Measurements from ENCODE around the gene RPS29. TPM values are rescaled to one million over a fixed set of nuclear protein-coding genes. Genes with fewer than 3 reads are reported as not detected.

The RPS29 gene
- total and polyA plus RNA-seq, 9 of the 15 experiments (the other 6 are each of a cell fraction or from before 2014, with no cell fraction given), result 1,545 to 5,012 (median 2,448) TPM

GRCh38 chr14:49598485-49599300 is 12.5 kb upstream of the RPS29 start, which contains the start of gene LRR1 (continued):
- TF ChIP-seq ZNF449 (CRISPR knock-in tag; IDR thresholded peaks at IDR 0.05), result no peak
- TF ChIP-seq HDAC1 (IDR thresholded peaks at IDR 0.05), result peak in 1 of 2 experiments; percentile 57; a peak in 2 of 4 replicates
- TF ChIP-seq DACH1 (IDR thresholded peaks at IDR 0.05; ENCODE audit: partially characterized antibody), result peak; percentile 67
- no peak for TF ChIP-seq ZNF134 (CRISPR knock-in tag; conservative IDR thresholded peaks at IDR 0.05)
- TF ChIP-seq ZNF3 (CRISPR knock-in tag; IDR thresholded peaks at IDR 0.05), result no peak
- TF ChIP-seq CREB3L1 (IDR thresholded peaks at IDR 0.05; ENCODE audit: borderline replicate concordance, low read depth), result peak; percentile 73; the same call in 1 of the 2 replicates
- peak; percentile 22 for TF ChIP-seq RBM22 (IDR thresholded peaks at IDR 0.05; ENCODE audit: low read depth, low read length, poor library complexity, severe bottlenecking)
- peak; percentile 43; the same call in 1 of the 2 replicates for TF ChIP-seq C11orf30 (IDR thresholded peaks at IDR 0.05; ENCODE audit: low read depth)
- TF ChIP-seq SMARCA4 (IDR thresholded peaks at IDR 0.05), result no peak; the same call in 1 of the 2 replicates
- no peak for TF ChIP-seq ZNF384 (IDR thresholded peaks at IDR 0.05; ENCODE audit: low read depth, low read length)
- TF ChIP-seq ZNF639 (CRISPR knock-in tag; conservative IDR thresholded peaks at IDR 0.05 in 1 of 2, IDR thresholded peaks at IDR 0.05 in 1 of 2), result peak in 1 of 2 experiments; percentile 73; a peak in 2 of 4 replicates
- TF ChIP-seq BCL6 (CRISPR knock-in tag; IDR thresholded peaks at IDR 0.05), result no peak
- TF ChIP-seq ZC3H4 (CRISPR knock-in tag; IDR thresholded peaks at IDR 0.05; ENCODE audit: borderline replicate concordance), result no peak
- TF ChIP-seq PHF8 (IDR thresholded peaks at IDR 0.05; ENCODE audit: borderline replicate concordance, low read length), result peak; percentile 92; the same call in 1 of the 2 replicates
- no peak for TF ChIP-seq ZNF23 (CRISPR knock-in tag; IDR thresholded peaks at IDR 0.05)
- no peak for TF ChIP-seq ARHGAP35 (IDR thresholded peaks at IDR 0.05; ENCODE audit: partially characterized antibody)
- TF ChIP-seq HES1 (IDR thresholded peaks at IDR 0.05; ENCODE audit: low read depth), result no peak
- TF ChIP-seq ETS2 (tag; IDR thresholded peaks at IDR 0.05; ENCODE audit: borderline replicate concordance, poor library complexity, severe bottlenecking), result no peak
- peak; percentile 36 to 48; a peak in 1 of 4 replicates for TF ChIP-seq MAZ (CRISPR knock-in tag; conservative IDR thresholded peaks at IDR 0.05 in 1 of 2, IDR thresholded peaks at IDR 0.05 in 1 of 2)
- TF ChIP-seq ZNF184 (CRISPR knock-in tag; IDR thresholded peaks at IDR 0.05), result no peak
- no peak for TF ChIP-seq ZNF740 (CRISPR knock-in tag; IDR thresholded peaks at IDR 0.05)
- no peak for TF ChIP-seq ZNF740 (tag; IDR thresholded peaks at IDR 0.05)
